Measurements from ENCODE around the gene C1S.
"Not testable (repeated sequence)": the region's sequence is repeated elsewhere in the genome, so short reads cannot be mapped to it uniquely, and the experiment has no call there.

C1S gene

DNA sequence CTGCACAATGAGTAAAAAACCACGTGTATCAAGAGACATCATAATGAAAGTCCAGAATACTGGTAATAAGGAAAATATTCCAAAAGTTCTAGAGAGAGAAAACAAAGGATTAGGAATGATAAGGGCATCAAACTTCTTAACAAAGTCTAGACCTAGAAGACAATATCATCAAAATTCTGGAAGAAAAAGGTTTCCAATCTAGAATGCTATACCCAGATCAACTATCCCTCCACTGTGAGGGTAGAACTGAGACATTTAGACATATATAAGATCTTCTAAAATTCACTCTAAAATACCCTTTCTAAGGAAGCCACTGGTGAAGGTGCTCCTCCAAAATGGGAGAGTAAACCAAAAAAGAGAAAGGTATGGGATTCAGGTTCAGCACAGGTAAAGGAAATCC, 45.6 kb downstream of the C1S start:
- no peak for DNase-seq
- Histone ChIP-seq H3K9me3 (replicated peaks; ENCODE audit: insufficient read depth, low read length) (no peaks in the 10 kb centered on the region), H3K9ac (ENCODE audit: low read length) (no peak overlapping the region)

DNA sequence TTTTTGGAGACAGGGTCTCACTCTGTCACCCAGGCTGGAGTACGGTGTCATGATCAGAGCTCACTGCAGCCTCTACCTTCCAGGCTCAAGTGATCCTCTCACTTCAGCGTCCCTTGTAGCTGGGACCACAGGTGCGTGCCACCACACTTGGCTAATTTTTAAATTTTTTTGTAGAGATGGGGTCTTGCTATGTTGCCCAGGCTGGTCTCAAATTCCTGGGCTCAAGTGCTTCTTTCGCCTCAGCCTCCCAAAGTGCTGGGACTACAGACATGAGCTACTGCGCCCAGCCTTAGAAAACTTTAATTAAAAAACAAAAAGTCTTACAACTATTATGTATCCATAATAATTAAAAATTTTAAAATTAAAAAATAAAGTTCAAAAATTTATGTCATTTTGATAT, 46.7 kb downstream of the C1S start:
- not testable (repeated sequence) for H4K20me1 ChIP-seq (ENCODE audit: insufficient read depth, low read length); DNase-seq; H3K4me3 ChIP-seq (ENCODE audit: low read length); H3K4me2 ChIP-seq (ENCODE audit: low read depth, low read length); H3K36me3 ChIP-seq (replicated peaks; ENCODE audit: insufficient read depth, low read length); H3K9ac ChIP-seq (ENCODE audit: low read length); H3K27me3 ChIP-seq (replicated peaks; ENCODE audit: insufficient read depth, low read length); H3K9me2 ChIP-seq (replicated peaks; ENCODE audit: insufficient read depth, low read length); H3K4me1 ChIP-seq (ENCODE audit: low read length); H3K79me2 ChIP-seq (ENCODE audit: low read length); H3K9me3 ChIP-seq (replicated peaks; ENCODE audit: insufficient read depth, low read length); H3K27ac ChIP-seq (ENCODE audit: low read length); H2AFZ ChIP-seq (ENCODE audit: low read length)
- peaks cover 11% of the 10 kb centered on the region; the same call in 1 of the 2 replicates for H3F3A ChIP-seq (ENCODE audit: insufficient read depth, low read length)

More for the DNA sequence above, 45.6 kb downstream of the C1S start:
- H3K27ac ChIP-seq (ENCODE audit: low read length), result no peak overlapping the region
- peaks cover 8% of the 10 kb centered on the region; the same call in 1 of the 2 replicates for H3K79me2 ChIP-seq (ENCODE audit: low read length)
- peaks cover 11% of the 10 kb centered on the region; the same call in 1 of the 2 replicates for H3F3A ChIP-seq (ENCODE audit: insufficient read depth, low read length)
- no peak overlapping the region for H3K4me3 ChIP-seq (ENCODE audit: low read length)
- TF ChIP-seq, protein P1, sequence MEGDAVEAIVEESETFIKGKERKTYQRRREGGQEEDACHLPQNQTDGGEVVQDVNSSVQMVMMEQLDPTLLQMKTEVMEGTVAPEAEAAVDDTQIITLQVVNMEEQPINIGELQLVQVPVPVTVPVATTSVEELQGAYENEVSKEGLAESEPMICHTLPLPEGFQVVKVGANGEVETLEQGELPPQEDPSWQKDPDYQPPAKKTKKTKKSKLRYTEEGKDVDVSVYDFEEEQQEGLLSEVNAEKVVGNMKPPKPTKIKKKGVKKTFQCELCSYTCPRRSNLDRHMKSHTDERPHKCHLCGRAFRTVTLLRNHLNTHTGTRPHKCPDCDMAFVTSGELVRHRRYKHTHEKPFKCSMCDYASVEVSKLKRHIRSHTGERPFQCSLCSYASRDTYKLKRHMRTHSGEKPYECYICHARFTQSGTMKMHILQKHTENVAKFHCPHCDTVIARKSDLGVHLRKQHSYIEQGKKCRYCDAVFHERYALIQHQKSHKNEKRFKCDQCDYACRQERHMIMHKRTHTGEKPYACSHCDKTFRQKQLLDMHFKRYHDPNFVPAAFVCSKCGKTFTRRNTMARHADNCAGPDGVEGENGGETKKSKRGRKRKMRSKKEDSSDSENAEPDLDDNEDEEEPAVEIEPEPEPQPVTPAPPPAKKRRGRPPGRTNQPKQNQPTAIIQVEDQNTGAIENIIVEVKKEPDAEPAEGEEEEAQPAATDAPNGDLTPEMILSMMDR (IDR thresholded peaks at IDR 0.05; ENCODE audit: low read length), result no peak
- TF ChIP-seq EZH2phosphoT487 (IDR thresholded peaks at IDR 0.05; ENCODE audit: low read length) (no peak), EZH2 (optimal IDR thresholded peaks at IDR 0.05; ENCODE audit: low read depth, low read length) (no peak)
- H4K20me1 ChIP-seq (ENCODE audit: insufficient read depth, low read length), result no peaks in the 10 kb centered on the region
- H3K27me3 ChIP-seq (replicated peaks; ENCODE audit: insufficient read depth, low read length), result no peaks in the 10 kb centered on the region
- 0 out of 2 replicates have a peak, but pooled peaks cover 7% of the 10 kb centered on the region for H3K4me1 ChIP-seq (ENCODE audit: low read length)
- H3K4me2 ChIP-seq (ENCODE audit: low read depth, low read length), result no peak overlapping the region
- H3K9me2 ChIP-seq (replicated peaks; ENCODE audit: insufficient read depth, low read length), result no peaks in the 10 kb centered on the region
- H2AFZ ChIP-seq (ENCODE audit: low read length), result no peak overlapping the region
- no peaks in the 10 kb centered on the region for H3K36me3 ChIP-seq (replicated peaks; ENCODE audit: insufficient read depth, low read length)

DNA sequence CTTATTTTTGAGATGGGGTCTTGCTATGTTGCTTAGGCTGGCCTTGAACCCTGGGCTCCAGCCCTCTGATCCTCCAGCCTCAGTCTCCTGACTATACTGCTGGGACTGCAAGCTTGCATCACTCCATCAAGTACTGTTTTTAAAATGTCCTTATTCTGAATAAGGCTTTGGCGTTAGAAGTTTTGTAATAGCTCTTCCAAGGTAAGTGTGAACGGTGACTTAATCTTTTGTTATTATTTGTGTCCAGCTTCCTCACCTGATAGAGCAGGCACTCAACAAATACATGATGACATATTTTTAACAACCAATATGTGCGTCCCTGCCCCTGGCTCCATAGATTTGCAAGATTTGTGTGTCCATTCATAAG, 47.1 kb downstream of the C1S start:
- peaks cover 8% of the 10 kb centered on the region; the same call in 1 of the 2 replicates for H3K79me2 ChIP-seq (ENCODE audit: low read length)
- TF ChIP-seq EZH2 (optimal IDR thresholded peaks at IDR 0.05; ENCODE audit: low read depth, low read length), result no peak
- TF ChIP-seq, protein P1 (IDR thresholded peaks at IDR 0.05; ENCODE audit: low read length), result no peak
- TF ChIP-seq EZH2phosphoT487 (IDR thresholded peaks at IDR 0.05; ENCODE audit: low read length), result no peak
- peak overlapping the region; percentile 68; the same call in 1 of the 2 replicates for H3K27ac ChIP-seq (ENCODE audit: low read length)
- H3K4me1 ChIP-seq (ENCODE audit: low read length), result 0 out of 2 replicates have a peak, but pooled peaks cover 7% of the 10 kb centered on the region
- H2AFZ ChIP-seq (ENCODE audit: low read length), result peak overlapping the region; percentile 88
- H3K27me3 ChIP-seq (replicated peaks; ENCODE audit: insufficient read depth, low read length), result no peaks in the 10 kb centered on the region
- H3K4me3 ChIP-seq (ENCODE audit: low read length), result peak overlapping the region; percentile 95
- peak overlapping the region; percentile 87; the same call in 1 of the 2 replicates for H3K9ac ChIP-seq (ENCODE audit: low read length)
- no peaks in the 10 kb centered on the region for H3K36me3 ChIP-seq (replicated peaks; ENCODE audit: insufficient read depth, low read length)
- H4K20me1 ChIP-seq (ENCODE audit: insufficient read depth, low read length), result no peaks in the 10 kb centered on the region
- no peaks in the 10 kb centered on the region for H3K9me2 ChIP-seq (replicated peaks; ENCODE audit: insufficient read depth, low read length)
- peaks cover 11% of the 10 kb centered on the region; the same call in 1 of the 2 replicates for H3F3A ChIP-seq (ENCODE audit: insufficient read depth, low read length)
- no peak for DNase-seq
- peak overlapping the region; percentile 95 for H3K4me2 ChIP-seq (ENCODE audit: low read depth, low read length)
- no peaks in the 10 kb centered on the region for H3K9me3 ChIP-seq (replicated peaks; ENCODE audit: insufficient read depth, low read length)

DNA sequence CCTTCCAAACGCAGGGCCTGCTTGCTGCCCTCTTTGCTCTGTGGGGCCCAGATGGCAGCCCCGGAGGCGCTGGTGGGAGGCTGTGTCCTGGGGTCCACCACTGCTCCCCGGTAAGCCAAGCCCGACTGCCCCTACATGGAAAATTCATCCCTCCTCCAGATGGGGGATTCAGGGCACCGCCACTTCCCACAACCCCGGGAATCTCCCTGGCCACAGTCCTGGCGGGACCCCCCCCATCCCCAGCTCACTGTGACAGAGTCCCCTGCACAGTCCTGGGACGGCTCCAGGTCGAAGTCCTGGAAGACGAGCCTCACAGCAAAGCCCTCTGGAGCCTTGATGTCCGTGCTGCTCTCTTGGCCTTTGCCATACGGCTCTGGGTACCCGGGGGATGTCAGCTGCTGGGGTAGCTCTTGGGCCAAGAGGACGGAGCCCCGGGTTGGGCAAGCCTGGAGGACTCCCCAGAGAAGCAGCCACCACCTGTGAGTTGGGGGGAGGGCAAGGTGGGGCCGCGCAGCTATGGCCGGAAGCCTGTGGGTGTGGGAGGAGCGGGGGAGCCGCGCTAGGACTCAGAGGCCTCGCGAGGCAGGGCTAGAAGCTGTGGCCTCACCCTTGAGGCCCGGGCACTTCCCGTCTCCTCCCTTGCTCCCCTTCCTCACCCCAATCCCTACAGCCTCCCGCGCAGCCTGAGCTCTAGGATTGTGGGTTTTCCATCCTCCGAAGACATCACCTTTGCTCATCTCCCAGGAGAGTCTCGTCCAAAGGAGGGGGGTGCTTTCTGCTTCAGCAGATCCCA, 47.7 kb downstream of the C1S start:
- H3K4me1 ChIP-seq (ENCODE audit: low read length), result 0 out of 2 replicates have a peak, but pooled peaks cover 11% of the 10 kb centered on the region
- H3K9me3 ChIP-seq (replicated peaks; ENCODE audit: insufficient read depth, low read length), result no peaks in the 10 kb centered on the region
- H3F3A ChIP-seq (ENCODE audit: insufficient read depth, low read length), result peaks cover 11% of the 10 kb centered on the region; the same call in 1 of the 2 replicates
- H3K36me3 ChIP-seq (replicated peaks; ENCODE audit: insufficient read depth, low read length), result no peaks in the 10 kb centered on the region
- TF ChIP-seq EZH2phosphoT487 (IDR thresholded peaks at IDR 0.05; ENCODE audit: low read length), result no peak
- TF ChIP-seq, protein P1 (IDR thresholded peaks at IDR 0.05; ENCODE audit: low read length), result no peak
- TF ChIP-seq EZH2 (optimal IDR thresholded peaks at IDR 0.05; ENCODE audit: low read depth, low read length), result no peak
- H3K9ac ChIP-seq (ENCODE audit: low read length), result peak overlapping the region; percentile 87
- no peaks in the 10 kb centered on the region for H4K20me1 ChIP-seq (ENCODE audit: insufficient read depth, low read length)
- peaks cover 8% of the 10 kb centered on the region; the same call in 1 of the 2 replicates for H3K79me2 ChIP-seq (ENCODE audit: low read length)
- H3K4me2 ChIP-seq (ENCODE audit: low read depth, low read length), result peak overlapping the region; percentile 95
- H3K4me3 ChIP-seq (ENCODE audit: low read length), result peak overlapping the region; percentile 95
- peak overlapping the region; percentile 88 for H2AFZ ChIP-seq (ENCODE audit: low read length)
- H3K27me3 ChIP-seq (replicated peaks; ENCODE audit: insufficient read depth, low read length), result no peaks in the 10 kb centered on the region
- peak overlapping the region; percentile 68; the same call in 1 of the 2 replicates for H3K27ac ChIP-seq (ENCODE audit: low read length)
- H3K9me2 ChIP-seq (replicated peaks; ENCODE audit: insufficient read depth, low read length), result no peaks in the 10 kb centered on the region
- DNase-seq, result peak; percentile 91
